IPS-20b (cell line): ENCODE results near the gene FAP.

Source experiments
- H3K27ac ChIP-seq: one replicate; pipeline ENCODE4 v1.5.1; 2013; ENCODE audit warnings: low read length
- H3K27me3 ChIP-seq: 2 replicates; pipeline ENCODE4 v1.6.1; 2013; ENCODE audit warnings: mild to moderate bottlenecking, low read length, inconsistent platforms; ENCODE audit not compliant: insufficient read depth
- H3K36me3 ChIP-seq: 2 replicates; pipeline ENCODE4 v1.6.1; 2013; ENCODE audit warnings: low read depth, mild to moderate bottlenecking, inconsistent platforms, low read length, moderate library complexity; ENCODE audit not compliant: insufficient read depth
- H3K4me1 ChIP-seq: 2 replicates; pipeline ENCODE4 v1.6.1; 2013; ENCODE audit warnings: mild to moderate bottlenecking, control low read depth, inconsistent platforms, low read length, moderate library complexity; ENCODE audit not compliant: insufficient read depth
- H3K4me3 ChIP-seq: 2 replicates; pipeline ENCODE4 v1.5.1; 2013; ENCODE audit warnings: mild to moderate bottlenecking, low read length, inconsistent platforms
- H3K9ac ChIP-seq: 2 replicates; pipeline ENCODE4 v1.6.1; 2013; ENCODE audit warnings: low read depth, mild to moderate bottlenecking, inconsistent platforms, low read length, moderate library complexity
- H3K9me3 ChIP-seq: 2 replicates; pipeline ENCODE4 v1.6.1; 2013; ENCODE audit warnings: mild to moderate bottlenecking, low read depth, low read length, inconsistent platforms; ENCODE audit not compliant: insufficient read depth

FAP gene

GRCh38 chr2:162182395-162182794 is 60.9 kb downstream of the FAP start:
- H3K4me3 ChIP-seq: no peak overlapping the region
- no peaks in the 10 kb centered on the region for H3K9me3 ChIP-seq
- no peak overlapping the region for H3K9ac ChIP-seq
- H3K4me1 ChIP-seq: no peaks in the 10 kb centered on the region
- no peaks in the 10 kb centered on the region for H3K36me3 ChIP-seq
- no peaks in the 10 kb centered on the region for H3K27me3 ChIP-seq
- no peak overlapping the region for H3K27ac ChIP-seq

- no peaks in the 10 kb centered on the region for H3K4me1 ChIP-seq
- H3K27me3 ChIP-seq: no peaks in the 10 kb centered on the region
- no peak overlapping the region for H3K9ac ChIP-seq
Measured at GRCh38 chr2:162177301-162177700, 65.9 kb downstream of the FAP start.

GRCh38 chr2:162175714-162176113 is 67.5 kb downstream of the FAP start:
- H3K27ac ChIP-seq: no peak overlapping the region
- H3K4me3 ChIP-seq: no peak overlapping the region
- no peaks in the 10 kb centered on the region for H3K27me3 ChIP-seq
- no peaks in the 10 kb centered on the region for H3K36me3 ChIP-seq
- no peaks in the 10 kb centered on the region for H3K9me3 ChIP-seq
- 0 out of 2 replicates have a peak, but pooled peaks cover 4% of the 10 kb centered on the region for H3K4me1 ChIP-seq
- no peak overlapping the region for H3K9ac ChIP-seq

More at GRCh38 chr2:162177301-162177700, 65.9 kb downstream of the FAP start:
- Histone ChIP-seq H3K9me3 (no peaks in the 10 kb centered on the region), H3K36me3 (no peaks in the 10 kb centered on the region), H3K27ac (no peak overlapping the region), H3K4me3 (no peak overlapping the region)

GRCh38 chr2:162174746-162175145 is 68.5 kb downstream of the FAP start:
- no peak overlapping the region for H3K27ac ChIP-seq
- no peak overlapping the region for H3K4me3 ChIP-seq
- H3K4me1 ChIP-seq: 0 out of 2 replicates have a peak, but pooled peaks cover 4% of the 10 kb centered on the region
- H3K9ac ChIP-seq: no peak overlapping the region
- H3K36me3 ChIP-seq: no peaks in the 10 kb centered on the region
- no peaks in the 10 kb centered on the region for H3K27me3 ChIP-seq
- H3K9me3 ChIP-seq: no peaks in the 10 kb centered on the region

GRCh38 chr2:162172802-162173370 is 70.4 kb downstream of the FAP start:
- Histone ChIP-seq H3K9me3 (no peaks in the 10 kb centered on the region), H3K36me3 (no peaks in the 10 kb centered on the region)

GRCh38 chr2:162166745-162167144 is 76.5 kb downstream of the FAP start:
- no peak overlapping the region for H3K9ac ChIP-seq
- H3K27ac ChIP-seq: no peak overlapping the region
- 0 out of 2 replicates have a peak, but pooled peaks cover 4% of the 10 kb centered on the region for H3K4me1 ChIP-seq
- H3K36me3 ChIP-seq: no peaks in the 10 kb centered on the region
- no peaks in the 10 kb centered on the region for H3K27me3 ChIP-seq
- H3K9me3 ChIP-seq: no peaks in the 10 kb centered on the region
- no peak overlapping the region for H3K4me3 ChIP-seq

More at GRCh38 chr2:162172802-162173370, 70.4 kb downstream of the FAP start:
- Histone ChIP-seq H3K9ac (no peak overlapping the region), H3K4me3 (no peak overlapping the region), H3K4me1 (0 out of 2 replicates have a peak, but pooled peaks cover 4% of the 10 kb centered on the region), H3K27ac (no peak overlapping the region), H3K27me3 (no peaks in the 10 kb centered on the region)

- Histone ChIP-seq H3K4me3 (no peak overlapping the region), H3K27ac (no peak overlapping the region), H3K4me1 (0 out of 2 replicates have a peak, but pooled peaks cover 2% of the 10 kb centered on the region), H3K36me3 (no peaks in the 10 kb centered on the region), H3K27me3 (no peaks in the 10 kb centered on the region), H3K9ac (no peak overlapping the region), H3K9me3 (no peaks in the 10 kb centered on the region)
Measured at GRCh38 chr2:162166174-162166573, 77.1 kb downstream of the FAP start.

- no peaks in the 10 kb centered on the region for H3K36me3 ChIP-seq
- no peaks in the 10 kb centered on the region for H3K9me3 ChIP-seq
- no peak overlapping the region for H3K4me3 ChIP-seq
- H3K4me1 ChIP-seq: no peaks in the 10 kb centered on the region
- H3K9ac ChIP-seq: no peak overlapping the region
- H3K27me3 ChIP-seq: no peaks in the 10 kb centered on the region
- H3K27ac ChIP-seq: no peak overlapping the region
Measured at GRCh38 chr2:162164802-162165201, 78.4 kb downstream of the FAP start.

- Histone ChIP-seq H3K4me3 (no peak overlapping the region), H3K36me3 (no peaks in the 10 kb centered on the region), H3K27ac (no peak overlapping the region), H3K27me3 (no peaks in the 10 kb centered on the region), H3K4me1 (no peaks in the 10 kb centered on the region), H3K9ac (no peak overlapping the region), H3K9me3 (no peaks in the 10 kb centered on the region)
Measured at GRCh38 chr2:162159446-162159845, 83.8 kb downstream of the FAP start.

- Histone ChIP-seq H3K27me3 (no peaks in the 10 kb centered on the region), H3K9me3 (no peaks in the 10 kb centered on the region), H3K9ac (no peak overlapping the region), H3K4me1 (no peaks in the 10 kb centered on the region), H3K4me3 (no peak overlapping the region), H3K27ac (no peak overlapping the region), H3K36me3 (no peaks in the 10 kb centered on the region)
Measured at GRCh38 chr2:162156149-162156548, 87.1 kb downstream of the FAP start.

- H3K4me1 ChIP-seq: peaks cover 2% of the 10 kb centered on the region; the same call in 1 of the 2 replicates
- no peaks in the 10 kb centered on the region for H3K36me3 ChIP-seq
- H3K27me3 ChIP-seq: no peaks in the 10 kb centered on the region
- H3K9ac ChIP-seq: no peak overlapping the region
- H3K4me3 ChIP-seq: no peak overlapping the region
- H3K27ac ChIP-seq: no peak overlapping the region
- no peaks in the 10 kb centered on the region for H3K9me3 ChIP-seq
Measured at GRCh38 chr2:162155093-162155492, 88.2 kb downstream of the FAP start.

GRCh38 chr2:162153608-162154224 is 89.5 kb downstream of the FAP start:
- no peak overlapping the region for H3K4me3 ChIP-seq
- H3K27me3 ChIP-seq: no peaks in the 10 kb centered on the region
- H3K27ac ChIP-seq: no peak overlapping the region
- H3K9ac ChIP-seq: no peak overlapping the region
- peaks cover 10% of the 10 kb centered on the region for H3K4me1 ChIP-seq
- no peaks in the 10 kb centered on the region for H3K36me3 ChIP-seq
- H3K9me3 ChIP-seq: no peaks in the 10 kb centered on the region
